NCI-H1436 treated with DMSO at 0.1 percent for 48 hours (cell line): ENCODE data around the gene ZBTB40.

Experiments
- DNase-seq: peaks from one replicate; lab custom pipeline; 2025; lab: John Stamatoyannopoulos, UW

The ZBTB40 gene

GRCh38 chr1:22503721-22504410 lies 52.2 kb downstream of the ZBTB40 start:
- DNase-seq = no peak

GRCh38 chr1:22506130-22506692 lies 54.6 kb downstream of the ZBTB40 start:
- DNase-seq = no peak

DNA sequence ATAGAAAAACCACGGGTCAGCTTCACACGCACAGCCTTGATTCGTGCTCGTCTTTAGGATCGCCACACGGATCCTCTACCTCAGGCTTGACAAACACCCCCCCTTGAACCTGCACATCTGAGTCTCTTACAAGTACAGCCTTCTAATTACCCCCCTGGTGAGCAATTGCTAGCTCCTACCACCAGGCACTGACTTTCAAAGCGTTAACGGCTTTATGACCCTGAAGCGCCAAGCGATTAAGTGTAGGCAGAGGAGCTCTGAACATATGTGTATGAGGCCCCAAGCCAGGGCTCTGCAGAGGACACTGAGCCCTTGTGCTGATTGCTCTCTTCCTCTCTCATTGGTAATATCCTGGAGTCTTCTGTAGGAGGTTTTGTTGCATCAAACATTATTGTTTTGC lies 55.9 kb downstream of the ZBTB40 start:
- DNase-seq = peak; percentile 11

DNA sequence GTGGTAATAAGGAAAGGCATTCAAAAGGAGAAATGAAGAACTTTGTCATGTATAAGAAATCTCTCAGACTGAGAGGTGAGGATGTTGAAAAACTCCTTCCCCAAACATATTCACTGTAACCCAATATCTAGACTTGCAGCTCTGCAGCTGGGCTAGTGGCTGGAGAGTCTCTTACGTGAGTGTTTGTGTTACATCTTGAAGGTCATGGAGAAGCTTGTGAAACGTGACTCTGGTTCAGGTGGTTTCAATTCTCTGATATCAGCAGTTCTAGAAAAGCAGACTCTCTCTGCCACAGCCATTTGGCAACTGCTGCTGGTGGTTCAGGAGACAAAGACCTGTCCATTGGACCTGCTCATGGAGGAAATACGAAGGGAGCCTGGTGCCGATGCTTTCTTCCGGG lies 56.7 kb downstream of the ZBTB40 start:
- no peak for DNase-seq

GRCh38 chr1:22508991-22509390 lies 57.3 kb downstream of the ZBTB40 start:
- no peak for DNase-seq

- DNase-seq = no peak
These were observed 58.2 kb downstream of the ZBTB40 start for GRCh38 chr1:22509815-22510214.

DNA sequence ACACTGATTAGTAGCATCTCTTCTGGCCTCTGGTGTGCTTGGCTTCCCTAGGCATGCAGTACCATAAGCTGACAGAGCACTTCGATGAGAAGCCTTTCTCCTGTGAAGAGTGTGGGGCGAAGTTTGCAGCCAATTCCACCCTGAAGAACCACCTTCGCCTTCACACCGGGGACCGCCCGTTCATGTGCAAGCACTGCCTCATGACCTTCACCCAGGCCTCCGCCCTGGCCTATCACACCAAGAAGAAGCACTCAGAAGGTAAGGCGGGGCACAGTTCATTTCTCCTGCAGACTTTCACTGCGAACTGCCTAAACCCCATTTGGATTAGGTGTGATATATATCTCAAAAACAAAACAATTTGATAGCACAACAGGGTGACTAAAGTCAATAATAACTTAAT lies 61.2 kb downstream of the ZBTB40 start:
- no peak for DNase-seq

- DNase-seq = no peak
These were observed 65.4 kb downstream of the ZBTB40 start for GRCh38 chr1:22516906-22517571.

- no peak for DNase-seq
These were observed 66.3 kb downstream of the ZBTB40 start for GRCh38 chr1:22517956-22518355.

DNA sequence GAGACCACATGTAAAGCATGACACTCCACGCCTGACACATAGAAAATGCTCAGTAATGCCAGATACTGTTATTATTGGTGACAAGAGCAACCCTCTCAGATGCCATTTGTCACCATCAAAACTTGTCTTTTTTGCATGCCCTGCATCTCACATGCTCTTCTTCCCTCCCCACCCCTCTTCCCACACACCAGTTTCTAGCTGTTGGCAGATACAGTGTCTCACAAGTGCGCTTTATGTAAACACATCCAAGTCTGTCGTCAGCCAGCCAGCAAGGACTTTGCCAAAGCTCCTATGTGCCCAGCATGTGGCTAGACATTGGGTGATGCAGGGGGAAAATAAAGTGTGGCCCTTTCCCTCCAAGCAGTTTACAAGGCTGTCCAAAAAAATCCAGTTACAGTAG lies 66.7 kb downstream of the ZBTB40 start:
- no peak for DNase-seq

DNA sequence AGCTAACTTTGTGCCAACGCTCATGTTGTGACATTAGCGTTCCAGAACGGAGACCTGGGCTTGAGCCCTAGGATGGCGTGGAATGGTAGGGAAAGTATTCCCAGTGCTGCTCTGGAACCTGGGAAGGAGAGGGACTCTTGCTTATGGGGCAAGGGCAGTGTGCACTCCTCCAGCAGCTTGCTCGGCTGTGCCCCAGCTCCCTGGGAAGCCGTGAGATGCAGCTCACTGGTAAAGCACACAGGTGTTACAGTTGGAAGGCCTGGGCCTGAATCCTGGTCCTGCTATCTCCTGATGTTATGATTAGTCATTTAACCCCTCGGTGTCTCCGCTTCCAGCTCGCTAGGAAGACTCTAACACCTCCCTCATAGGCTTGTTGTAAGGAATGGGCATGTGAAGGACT lies 69.2 kb downstream of the ZBTB40 start:
- DNase-seq = no peak

- DNase-seq = no peak
These were observed 70.0 kb downstream of the ZBTB40 start for GRCh38 chr1:22521692-22522091.

GRCh38 chr1:22522221-22522743 lies 70.6 kb downstream of the ZBTB40 start:
- no peak for DNase-seq

- no peak for DNase-seq
These were observed 72.8 kb downstream of the ZBTB40 start for GRCh38 chr1:22524481-22524880.

- DNase-seq = no peak
These were observed 73.6 kb downstream of the ZBTB40 start for GRCh38 chr1:22525211-22525610.

GRCh38 chr1:22525646-22526045 lies 74.0 kb downstream of the ZBTB40 start:
- no peak for DNase-seq

DNA sequence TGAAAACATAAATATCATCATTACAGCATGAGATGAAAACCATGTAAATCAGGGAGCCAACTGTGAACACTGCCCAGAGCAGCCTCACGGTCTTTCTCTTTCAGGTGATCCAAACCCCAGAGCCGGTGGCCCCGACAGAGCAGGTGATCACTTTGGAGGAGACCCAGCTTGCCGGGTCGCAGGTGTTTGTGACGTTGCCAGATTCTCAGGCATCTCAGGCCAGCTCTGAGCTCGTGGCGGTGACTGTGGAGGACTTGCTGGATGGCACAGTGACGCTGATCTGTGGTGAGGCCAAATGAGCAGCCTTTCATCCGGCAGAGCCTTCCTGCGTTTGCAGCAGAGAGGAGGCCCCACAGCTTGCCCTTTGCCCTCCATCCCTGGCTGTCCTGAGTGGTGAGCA lies 74.4 kb downstream of the ZBTB40 start:
- no peak for DNase-seq

DNA sequence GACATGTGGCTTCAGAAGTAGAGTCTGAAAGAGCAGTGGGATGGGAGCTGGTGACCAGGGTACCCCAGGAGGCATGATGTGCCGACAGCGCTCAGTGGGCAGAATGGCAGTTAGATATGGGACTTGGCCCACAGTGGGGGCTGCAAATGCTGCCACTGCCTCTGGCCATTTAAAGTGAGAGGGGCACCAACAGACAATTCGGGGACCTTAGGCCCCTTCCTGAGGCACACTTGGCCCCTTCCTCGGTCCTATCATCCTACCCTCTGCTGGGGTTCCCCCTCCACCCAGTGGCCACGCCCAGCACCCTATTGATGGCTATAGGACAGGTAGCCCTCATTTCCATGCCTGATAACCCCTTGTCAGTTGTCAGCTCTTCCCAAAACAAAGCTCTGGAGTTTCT lies 75.0 kb downstream of the ZBTB40 start:
- DNase-seq = no peak

GRCh38 chr1:22527122-22527521 lies 75.5 kb downstream of the ZBTB40 start:
- no peak for DNase-seq

GRCh38 chr1:22527555-22528296 lies 76.1 kb downstream of the ZBTB40 start:
- DNase-seq = no peak

DNA sequence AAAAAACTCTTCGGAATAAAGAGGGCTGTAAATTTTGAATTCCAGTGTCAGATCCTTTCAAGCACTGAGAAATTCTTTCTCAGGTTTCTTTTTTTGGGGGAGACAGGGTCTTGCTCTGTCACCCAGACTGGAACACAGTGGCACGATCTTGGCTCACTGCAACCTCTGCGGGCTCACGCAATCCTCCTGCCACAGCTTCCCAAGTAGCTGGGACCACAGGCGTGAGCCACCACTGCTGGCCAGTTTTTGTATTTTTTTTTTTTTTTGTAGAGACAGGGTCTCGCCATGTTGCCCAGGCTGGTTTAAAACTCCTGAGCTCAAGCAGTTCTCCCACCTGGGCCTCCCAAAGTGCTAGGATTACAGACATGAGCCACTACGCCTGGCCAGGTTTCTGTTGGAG lies 76.8 kb downstream of the ZBTB40 start:
- no peak for DNase-seq

GRCh38 chr1:22529901-22530621 lies 78.4 kb downstream of the ZBTB40 start:
- no peak for DNase-seq
